Measurements from ENCODE around the gene ZNF341.
A peak's percentile ranks its signal among the peaks of the same experiment; 100 is the strongest.
"Not testable (repeated sequence)": the region's sequence is repeated elsewhere in the genome, so short reads cannot be mapped to it uniquely, and the experiment has no call there.

ZNF341 gene

DNA sequence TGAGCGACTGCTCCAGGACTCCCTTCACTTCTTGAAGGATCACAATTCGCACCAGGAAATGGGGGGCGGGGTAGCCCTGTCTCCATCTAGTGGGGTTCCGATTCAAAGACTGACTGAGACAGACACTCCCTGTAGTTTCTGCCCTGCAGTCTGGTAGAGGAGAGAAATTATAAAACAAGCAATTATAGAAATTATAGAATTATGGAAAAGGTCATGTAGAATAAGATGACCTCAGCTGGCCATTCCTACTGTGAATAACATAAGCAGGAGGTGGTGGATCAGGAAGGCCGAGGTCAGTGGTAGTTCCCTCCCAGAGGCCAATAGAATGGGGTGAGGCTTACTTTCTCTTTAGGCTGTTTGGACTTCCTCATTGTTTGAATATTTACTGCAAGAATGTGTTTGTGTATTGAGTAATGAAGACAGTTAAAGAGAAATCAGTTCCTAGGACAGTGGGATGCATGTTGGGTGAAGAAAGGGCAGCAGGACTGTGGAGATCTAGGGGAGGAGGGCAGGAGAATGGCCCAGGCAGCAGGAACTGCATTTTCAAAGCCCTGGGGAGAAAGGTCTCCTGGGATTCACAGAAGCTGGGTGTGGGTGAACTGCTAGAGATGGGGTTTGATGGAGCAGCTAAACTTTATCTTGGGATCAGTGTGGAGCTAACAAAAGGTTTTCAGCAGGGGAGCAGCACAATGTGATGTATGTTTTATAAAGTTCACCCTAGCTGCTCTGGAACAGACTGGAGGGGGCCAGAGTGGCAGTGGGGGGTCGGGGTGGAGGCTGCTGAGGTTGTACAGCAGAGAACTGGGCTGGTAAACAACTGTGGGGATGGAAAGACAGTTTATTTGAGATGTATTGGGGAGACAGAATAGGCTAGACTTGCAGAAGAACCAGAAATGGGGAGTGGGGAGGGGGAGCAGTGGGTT is 2.1 kb downstream of the ZNF341 start:
- Histone ChIP-seq H3K27ac (ENCODE audit: low read depth, low read length) (peak overlapping the region; percentile 21), H3K36me3 (ENCODE audit: control insufficient read depth, insufficient read depth, low read length) (no peaks in the 10 kb centered on the region), H3K9ac (ENCODE audit: low read depth, low read length) (no peak overlapping the region), H3K4me1 (ENCODE audit: control insufficient read depth, insufficient read depth, low read length) (peaks cover 14% of the 10 kb centered on the region), H3K27me3 (ENCODE audit: control insufficient read depth, insufficient read depth, low read length) (no peaks in the 10 kb centered on the region), H3K4me3 (ENCODE audit: low read depth, low read length) (no peak overlapping the region), H3K9me3 (ENCODE audit: control insufficient read depth, insufficient read depth, low read length) (peaks cover 8% of the 10 kb centered on the region)

DNA sequence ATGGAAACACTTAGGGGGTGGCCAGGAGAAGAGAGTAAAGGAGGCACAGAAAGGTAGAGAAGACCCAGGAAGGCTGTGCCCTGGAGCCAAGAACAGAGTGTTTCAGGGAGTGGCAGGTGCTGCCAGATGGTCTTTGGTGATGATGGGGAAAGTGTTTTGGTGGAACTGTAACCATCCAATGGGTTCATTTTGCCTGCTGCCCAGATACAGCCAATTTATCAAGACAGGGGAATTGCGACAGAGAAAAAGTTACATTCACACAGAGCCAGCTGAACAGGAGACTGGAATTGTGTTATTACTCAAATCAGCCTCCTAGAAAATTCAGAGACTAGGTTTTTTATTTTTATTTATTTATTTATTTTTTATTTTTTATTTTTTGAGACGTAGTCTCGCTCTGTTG is 5.2 kb downstream of the ZNF341 start:
- H3K36me3 ChIP-seq (ENCODE audit: control insufficient read depth, insufficient read depth, low read length), result no peaks in the 10 kb centered on the region
- peaks cover 8% of the 10 kb centered on the region for H3K9me3 ChIP-seq (ENCODE audit: control insufficient read depth, insufficient read depth, low read length)
- H3K27ac ChIP-seq (ENCODE audit: low read depth, low read length), result no peak overlapping the region
- no peaks in the 10 kb centered on the region for H3K27me3 ChIP-seq (ENCODE audit: control insufficient read depth, insufficient read depth, low read length)
- no peak overlapping the region for H3K9ac ChIP-seq (ENCODE audit: low read depth, low read length)
- H3K4me3 ChIP-seq (ENCODE audit: low read depth, low read length), result no peak overlapping the region
- H3K4me1 ChIP-seq (ENCODE audit: control insufficient read depth, insufficient read depth, low read length), result peaks cover 14% of the 10 kb centered on the region

DNA sequence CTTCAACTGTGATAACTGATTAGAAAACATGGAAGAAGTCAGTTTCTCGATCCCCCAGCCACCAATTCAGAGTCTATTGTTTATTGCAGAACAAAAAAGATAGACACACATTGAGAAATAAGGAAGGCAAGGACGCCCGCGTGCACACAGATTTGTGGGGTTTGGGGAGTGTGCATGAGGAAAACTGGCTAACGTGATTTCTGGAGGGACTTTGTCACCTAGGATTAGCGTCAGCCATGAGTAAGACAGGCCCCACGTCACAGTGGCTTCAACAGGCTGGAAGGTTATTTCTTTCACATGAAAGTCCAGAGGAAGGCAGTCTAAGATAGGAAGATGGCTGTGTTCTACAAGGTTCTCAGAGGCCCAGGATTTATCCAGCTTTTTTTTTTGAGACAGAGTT is 7.7 kb downstream of the ZNF341 start:
- Histone ChIP-seq H3K4me1 (ENCODE audit: control insufficient read depth, insufficient read depth, low read length) (0 out of 2 replicates have a peak, but pooled peaks cover 3% of the 10 kb centered on the region), H3K27ac (ENCODE audit: low read depth, low read length) (no peak overlapping the region), H3K9me3 (ENCODE audit: control insufficient read depth, insufficient read depth, low read length) (peaks cover 8% of the 10 kb centered on the region), H3K4me3 (ENCODE audit: low read depth, low read length) (no peak overlapping the region), H3K9ac (ENCODE audit: low read depth, low read length) (no peak overlapping the region), H3K36me3 (ENCODE audit: control insufficient read depth, insufficient read depth, low read length) (no peaks in the 10 kb centered on the region), H3K27me3 (ENCODE audit: control insufficient read depth, insufficient read depth, low read length) (no peaks in the 10 kb centered on the region)

DNA sequence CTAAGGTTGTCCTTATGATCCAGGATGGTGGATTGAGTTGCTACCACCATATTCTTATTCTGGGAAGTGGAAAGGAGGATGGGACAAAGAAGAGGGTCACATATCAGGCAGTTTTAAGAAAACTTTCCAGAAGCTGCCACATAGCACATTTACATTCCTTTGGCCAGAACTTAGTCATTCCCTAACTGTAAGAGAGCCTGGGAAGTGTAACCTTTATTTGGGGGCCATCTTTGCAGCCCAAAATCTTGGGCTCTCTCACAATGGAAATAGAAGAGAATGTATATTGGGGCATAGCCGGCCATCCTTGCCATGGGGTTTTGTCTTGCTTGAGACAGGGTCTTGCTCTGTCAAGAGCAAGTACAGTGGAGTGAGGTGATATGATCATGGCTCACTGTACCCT is 8.4 kb downstream of the ZNF341 start:
- no peaks in the 10 kb centered on the region for H3K27me3 ChIP-seq (ENCODE audit: control insufficient read depth, insufficient read depth, low read length)
- H3K27ac ChIP-seq (ENCODE audit: low read depth, low read length), result no peak overlapping the region
- H3K9me3 ChIP-seq (ENCODE audit: control insufficient read depth, insufficient read depth, low read length), result peaks cover 8% of the 10 kb centered on the region
- H3K4me1 ChIP-seq (ENCODE audit: control insufficient read depth, insufficient read depth, low read length), result 0 out of 2 replicates have a peak, but pooled peaks cover 3% of the 10 kb centered on the region
- H3K4me3 ChIP-seq (ENCODE audit: low read depth, low read length), result no peak overlapping the region
- no peak overlapping the region for H3K9ac ChIP-seq (ENCODE audit: low read depth, low read length)
- H3K36me3 ChIP-seq (ENCODE audit: control insufficient read depth, insufficient read depth, low read length), result no peaks in the 10 kb centered on the region

DNA sequence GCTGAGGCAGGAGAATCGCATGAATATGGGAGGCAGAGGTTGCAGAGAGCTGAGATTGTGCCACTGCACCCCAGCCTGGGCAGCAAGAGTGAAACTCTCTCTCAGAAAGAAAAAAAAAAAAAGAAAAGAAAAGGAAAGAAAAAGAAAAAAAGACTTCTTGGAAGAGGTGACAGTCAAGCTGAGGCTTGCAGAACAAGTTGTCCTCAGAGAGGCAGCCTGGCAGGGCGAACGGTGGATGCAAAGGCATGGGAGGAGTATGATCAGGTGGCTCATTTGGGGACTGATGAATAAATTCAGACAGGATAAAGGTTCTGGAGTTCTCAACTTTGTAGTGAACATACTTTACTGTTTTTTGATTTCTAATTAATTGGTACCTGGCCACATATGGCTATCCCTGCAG is 12.4 kb downstream of the ZNF341 start:
- H3K9ac ChIP-seq (ENCODE audit: low read depth, low read length), result no peak overlapping the region
- no peak overlapping the region for H3K4me3 ChIP-seq (ENCODE audit: low read depth, low read length)
- H3K4me1 ChIP-seq (ENCODE audit: control insufficient read depth, insufficient read depth, low read length), result no peaks in the 10 kb centered on the region
- no peak overlapping the region for H3K27ac ChIP-seq (ENCODE audit: low read depth, low read length)
- H3K36me3 ChIP-seq (ENCODE audit: control insufficient read depth, insufficient read depth, low read length), result no peaks in the 10 kb centered on the region
- no peaks in the 10 kb centered on the region for H3K27me3 ChIP-seq (ENCODE audit: control insufficient read depth, insufficient read depth, low read length)
- H3K9me3 ChIP-seq (ENCODE audit: control insufficient read depth, insufficient read depth, low read length), result no peaks in the 10 kb centered on the region

DNA sequence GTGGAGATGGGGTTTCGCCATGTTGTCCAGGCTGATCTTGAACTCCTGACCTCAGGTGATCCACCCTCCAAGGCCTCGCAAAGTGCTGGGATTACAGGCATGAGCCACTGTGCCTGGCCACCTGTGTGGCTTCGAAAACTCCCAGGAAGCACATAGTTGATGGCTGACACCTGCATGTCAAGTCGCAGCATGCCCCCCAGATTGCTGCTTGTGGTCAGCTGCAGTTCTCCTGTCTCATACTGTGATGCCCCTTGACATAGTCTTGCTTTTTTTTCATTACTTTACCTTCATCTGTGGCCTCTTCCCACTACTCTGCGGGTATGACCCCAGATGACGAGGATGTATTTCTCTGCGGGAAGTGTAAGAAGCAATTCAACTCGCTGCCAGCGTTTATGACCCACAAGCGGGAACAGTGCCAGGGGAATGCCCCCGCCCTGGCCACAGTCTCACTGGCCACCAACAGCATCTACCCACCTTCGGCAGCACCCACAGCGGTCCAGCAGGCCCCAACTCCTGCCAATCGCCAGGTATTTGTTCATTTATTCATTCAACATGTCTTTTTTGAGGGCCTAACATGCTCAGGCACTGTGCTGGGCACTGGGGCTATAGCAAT is 13.1 kb downstream of the ZNF341 start:
- no peak overlapping the region for H3K4me3 ChIP-seq (ENCODE audit: low read depth, low read length)
- H3K36me3 ChIP-seq (ENCODE audit: control insufficient read depth, insufficient read depth, low read length), result no peaks in the 10 kb centered on the region
- no peaks in the 10 kb centered on the region for H3K4me1 ChIP-seq (ENCODE audit: control insufficient read depth, insufficient read depth, low read length)
- no peak overlapping the region for H3K27ac ChIP-seq (ENCODE audit: low read depth, low read length)
- no peaks in the 10 kb centered on the region for H3K9me3 ChIP-seq (ENCODE audit: control insufficient read depth, insufficient read depth, low read length)
- no peaks in the 10 kb centered on the region for H3K27me3 ChIP-seq (ENCODE audit: control insufficient read depth, insufficient read depth, low read length)
- H3K9ac ChIP-seq (ENCODE audit: low read depth, low read length), result no peak overlapping the region

DNA sequence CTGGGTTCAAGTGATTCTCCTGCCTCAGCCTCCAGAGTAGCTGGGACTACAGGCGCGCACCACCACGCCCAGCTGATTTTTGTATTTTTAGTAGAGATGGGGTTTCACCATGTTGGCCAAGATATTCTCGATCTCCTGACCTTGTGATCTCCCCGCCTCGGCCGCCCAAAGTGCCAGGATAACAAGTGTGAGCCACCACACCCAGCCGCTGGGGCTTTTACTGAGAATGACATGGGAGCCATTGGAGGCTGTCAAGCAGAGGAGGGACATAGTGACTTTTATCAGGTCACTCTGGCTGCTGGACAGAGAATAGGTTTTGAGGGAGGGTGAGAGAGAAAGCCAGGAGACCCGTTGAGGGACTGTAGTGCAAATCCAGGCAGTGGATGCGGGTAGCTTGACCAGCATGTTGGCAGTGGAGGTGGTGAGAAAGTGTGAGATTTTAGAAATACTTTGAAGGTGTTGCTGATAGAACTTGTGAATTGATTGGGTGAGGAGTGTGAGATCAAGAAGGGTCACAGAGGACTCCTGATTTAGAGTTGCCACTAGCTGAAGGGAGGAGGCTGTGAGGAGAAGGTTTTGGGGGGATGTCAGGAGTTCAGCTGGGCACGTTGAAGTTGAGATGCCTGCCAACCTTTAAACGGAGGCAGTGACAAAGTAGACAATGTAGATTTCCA is 14.7 kb downstream of the ZNF341 start:
- no peaks in the 10 kb centered on the region for H3K27me3 ChIP-seq (ENCODE audit: control insufficient read depth, insufficient read depth, low read length)
- H3K36me3 ChIP-seq (ENCODE audit: control insufficient read depth, insufficient read depth, low read length), result no peaks in the 10 kb centered on the region
- H3K4me1 ChIP-seq (ENCODE audit: control insufficient read depth, insufficient read depth, low read length), result no peaks in the 10 kb centered on the region
- no peak overlapping the region for H3K9ac ChIP-seq (ENCODE audit: low read depth, low read length)
- H3K4me3 ChIP-seq (ENCODE audit: low read depth, low read length), result no peak overlapping the region
- no peak overlapping the region for H3K27ac ChIP-seq (ENCODE audit: low read depth, low read length)
- no peaks in the 10 kb centered on the region for H3K9me3 ChIP-seq (ENCODE audit: control insufficient read depth, insufficient read depth, low read length)

DNA sequence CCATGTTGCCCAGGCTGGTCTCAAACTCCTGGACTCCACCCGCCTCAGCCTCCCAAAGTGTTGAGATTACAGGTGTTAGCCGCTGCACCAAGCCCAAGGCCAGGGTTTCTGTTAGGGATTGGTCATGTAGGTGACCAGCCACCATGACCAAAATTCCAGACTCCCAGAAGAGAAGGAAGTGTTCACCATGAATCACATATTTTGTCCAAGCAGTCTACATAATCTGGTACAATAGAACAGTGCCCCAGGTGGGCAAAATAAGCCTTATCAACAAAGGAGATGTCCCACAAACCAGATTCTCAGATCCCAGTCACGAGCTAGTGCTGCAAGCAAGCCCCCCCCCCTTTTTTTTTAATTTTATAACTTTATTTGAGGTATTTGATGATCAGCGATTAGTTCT is 20.0 kb downstream of the ZNF341 start:
- Histone ChIP-seq H3K36me3 (ENCODE audit: control insufficient read depth, insufficient read depth, low read length) (peaks cover 5% of the 10 kb centered on the region), H3K4me1 (ENCODE audit: control insufficient read depth, insufficient read depth, low read length) (peaks cover 8% of the 10 kb centered on the region), H3K4me3 (ENCODE audit: low read depth, low read length) (no peak overlapping the region), H3K9ac (ENCODE audit: low read depth, low read length) (no peak overlapping the region), H3K27ac (ENCODE audit: low read depth, low read length) (no peak overlapping the region), H3K27me3 (ENCODE audit: control insufficient read depth, insufficient read depth, low read length) (no peaks in the 10 kb centered on the region), H3K9me3 (ENCODE audit: control insufficient read depth, insufficient read depth, low read length) (no peaks in the 10 kb centered on the region)

DNA sequence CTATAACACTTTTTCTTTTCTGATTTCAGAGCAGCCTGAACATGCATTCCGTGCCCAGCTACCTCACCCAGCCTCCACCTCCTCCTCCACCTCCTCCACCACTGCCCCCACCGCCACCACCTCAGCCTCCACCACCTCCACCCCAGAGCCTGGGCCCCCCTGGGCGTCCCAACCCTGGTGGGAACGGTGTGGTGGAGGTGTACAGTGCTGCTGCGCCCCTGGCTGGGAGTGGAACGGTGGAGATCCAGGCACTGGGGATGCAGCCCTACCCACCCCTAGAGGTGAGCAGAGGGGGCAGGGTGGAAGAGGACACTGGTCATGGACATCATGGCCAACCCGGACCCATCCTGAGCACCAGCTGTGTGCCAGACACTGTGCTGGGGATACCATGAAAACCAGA is 21.3 kb downstream of the ZNF341 start:
- no peaks in the 10 kb centered on the region for H3K27me3 ChIP-seq (ENCODE audit: control insufficient read depth, insufficient read depth, low read length)
- H3K27ac ChIP-seq (ENCODE audit: low read depth, low read length), result no peak overlapping the region
- H3K9me3 ChIP-seq (ENCODE audit: control insufficient read depth, insufficient read depth, low read length), result no peaks in the 10 kb centered on the region
- peaks cover 5% of the 10 kb centered on the region for H3K36me3 ChIP-seq (ENCODE audit: control insufficient read depth, insufficient read depth, low read length)
- H3K4me1 ChIP-seq (ENCODE audit: control insufficient read depth, insufficient read depth, low read length), result peaks cover 8% of the 10 kb centered on the region
- H3K9ac ChIP-seq (ENCODE audit: low read depth, low read length), result no peak overlapping the region
- H3K4me3 ChIP-seq (ENCODE audit: low read depth, low read length), result no peak overlapping the region

DNA sequence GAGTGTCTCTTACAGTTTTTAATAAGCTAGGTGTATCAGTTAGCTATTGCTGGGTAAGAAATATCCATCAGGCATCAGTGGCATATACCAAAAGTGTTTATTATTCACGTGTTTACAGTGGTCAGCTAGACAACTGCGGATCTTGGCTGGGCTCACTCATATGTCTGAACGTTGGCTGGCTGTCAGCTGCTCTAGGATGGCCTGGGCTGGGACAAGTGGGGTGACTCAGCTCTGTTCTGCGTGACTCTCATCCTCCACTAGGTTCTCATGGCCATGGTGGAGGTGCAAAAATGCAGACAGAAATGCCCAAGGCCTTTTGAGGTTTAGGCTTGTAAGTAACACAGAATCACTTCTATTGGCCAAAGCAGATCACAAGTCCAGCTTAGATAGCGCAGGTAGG is 22.0 kb downstream of the ZNF341 start:
- Histone ChIP-seq H3K27ac (ENCODE audit: low read depth, low read length) (no peak overlapping the region), H3K4me3 (ENCODE audit: low read depth, low read length) (no peak overlapping the region), H3K4me1 (ENCODE audit: control insufficient read depth, insufficient read depth, low read length) (peaks cover 8% of the 10 kb centered on the region), H3K36me3 (ENCODE audit: control insufficient read depth, insufficient read depth, low read length) (peaks cover 5% of the 10 kb centered on the region), H3K9ac (ENCODE audit: low read depth, low read length) (no peak overlapping the region), H3K9me3 (ENCODE audit: control insufficient read depth, insufficient read depth, low read length) (no peaks in the 10 kb centered on the region), H3K27me3 (ENCODE audit: control insufficient read depth, insufficient read depth, low read length) (no peaks in the 10 kb centered on the region)

DNA sequence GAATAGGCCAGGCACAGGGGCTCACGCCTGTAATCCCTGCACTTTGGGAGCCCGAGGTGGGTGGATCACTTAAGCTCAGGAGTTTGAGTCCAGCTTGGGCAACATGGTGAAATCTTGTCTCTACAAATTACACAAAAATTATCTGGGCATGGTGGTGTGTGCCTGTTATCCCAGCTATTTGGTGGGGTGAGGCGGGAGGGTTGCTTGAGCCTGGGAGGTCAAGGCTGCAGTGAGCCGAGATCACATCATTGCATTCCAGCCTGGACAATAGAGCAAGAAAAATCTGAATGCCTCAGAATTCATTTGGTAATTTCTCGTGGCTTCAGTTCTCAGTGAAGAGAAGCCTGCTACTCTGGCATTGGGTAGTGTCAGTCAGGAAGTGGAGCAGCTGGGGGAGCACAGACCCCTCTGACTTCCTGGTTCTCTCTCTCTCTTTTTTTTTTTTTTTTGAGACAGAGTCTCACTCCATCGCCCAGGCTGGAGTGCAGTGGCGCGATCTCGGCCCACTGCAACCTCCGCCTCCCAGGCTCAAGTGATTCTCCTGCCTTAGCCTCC is 24.2 kb downstream of the ZNF341 start:
- H3K9ac ChIP-seq (ENCODE audit: low read depth, low read length); H3K4me3 ChIP-seq (ENCODE audit: low read depth, low read length); H3K9me3 ChIP-seq (ENCODE audit: control insufficient read depth, insufficient read depth, low read length); H3K27me3 ChIP-seq (ENCODE audit: control insufficient read depth, insufficient read depth, low read length); H3K36me3 ChIP-seq (ENCODE audit: control insufficient read depth, insufficient read depth, low read length); H3K4me1 ChIP-seq (ENCODE audit: control insufficient read depth, insufficient read depth, low read length): not testable (repeated sequence)
- H3K27ac ChIP-seq (ENCODE audit: low read depth, low read length), result peak overlapping the region; percentile 25

All from HUES48 (cell line).